Thyroid gland (tissue), 4 donors: ENCODE measurements around the gene RAI14. TPM values are rescaled to one million over a fixed set of nuclear protein-coding genes. Genes with fewer than 3 reads are reported as not detected.

Source experiments
- DNase-seq, 2 donors: peaks; one replicate each; pipeline ENCODE4 v3.0.0-alpha.2; 2019
- H3K27ac ChIP-seq, 3 donors: fragments of 200-600 bp; sonication (generic); 1 replicate in 2 of 3; 2 replicates in 1 of 3; pipeline ENCODE4 v1.5.1; 2016 to 2019; ENCODE audit warnings: mild to moderate bottlenecking in 1 of 3, moderate library complexity in 1 of 3
- H3K27me3 ChIP-seq: fragments of 200-600 bp; sonication (generic); one replicate; pipeline ENCODE4 v1.5.1; 2019
- H3K36me3 ChIP-seq, 2 donors: fragments of 200-600 bp; sonication (generic); one replicate each; pipeline ENCODE4 v1.5.1; 2016 to 2019
- H3K4me1 ChIP-seq, 2 donors: fragments of 200-600 bp; sonication (generic); one replicate each; pipeline ENCODE4 v1.5.1; 2017 to 2019
- H3K4me3 ChIP-seq, 3 donors: fragments of 200-600 bp; sonication (generic); replicated peaks in 1 of 3; 1 replicate in 2 of 3; 2 replicates in 1 of 3; pipeline ENCODE4 v1.5.1; 2016; ENCODE audit warnings: mild to moderate bottlenecking in 1 of 3
- H3K9me3 ChIP-seq: fragments of 200-600 bp; sonication (generic); one replicate; pipeline ENCODE4 v1.5.1; 2017
- POLR2A ChIP-seq, 2 donors: fragments of 450-650 bp; IDR thresholded peaks; one replicate each; pipeline ENCODE4 v1.6.1; 2017; ENCODE audit warnings: antibody characterized with exemption in 2 of 2, mild to moderate bottlenecking in 2 of 2, moderate library complexity in 1 of 2
- WGBS, 2 donors: methylation state at CpG; one replicate each; pipeline ENCODE4 v1.1.5; 2017; 5-methylcytosine and 5-hydroxymethylcytosine counted together
- intact Hi-C: fragments of 100-400 bp; cut with DNase I; formaldehyde crosslinking; loops from one replicate; pipeline ENCODE4 v1.15.1; 2023
- total RNA-seq, 4 donors: library from RNA; depleted of rRNA; stranded (reverse); fragments of >200 nt; gene quantifications; one replicate each; pipeline ENCODE4 v1.2.3, GENCODE V29; 2016
- TF ChIP-seq, protein P1 (sequence below), 6 experiments: fragments of 200-600 bp in 3 of 6; fragments of 450-650 bp in 3 of 6; sonication (generic) in 3 of 6; IDR thresholded peaks; one replicate each; pipeline ENCODE4 v1.5.1; 2016 to 2019; ENCODE audit warnings: antibody characterized with exemption in 6 of 6, mild to moderate bottlenecking in 2 of 6, inconsistent platforms in 1 of 6, moderate library complexity in 1 of 6

The RAI14 gene
- total RNA-seq, 4 donors from 2014 or later = 16.9 to 23.5 (median 20.8) TPM

DNA sequence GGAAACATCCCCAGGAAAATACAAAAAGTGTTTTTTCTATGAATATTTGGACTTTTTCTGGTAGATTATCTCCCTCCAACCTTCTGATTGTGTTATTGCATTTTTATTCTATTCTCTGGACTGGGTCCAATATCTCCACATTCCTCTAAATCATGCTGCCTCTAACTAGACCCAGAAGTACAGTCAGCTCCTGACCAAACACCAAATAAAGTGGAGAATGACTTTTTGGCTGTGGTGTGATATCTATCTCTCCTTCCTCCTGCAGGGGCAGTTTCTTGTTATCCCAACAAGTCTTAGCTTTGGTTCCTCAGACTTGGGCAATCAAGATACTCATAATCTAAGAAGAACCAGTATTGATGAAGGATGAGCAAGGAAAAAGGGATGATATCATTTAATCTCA, 3.2 kb upstream of the RAI14 start:
- Histone ChIP-seq H3K4me3 (no peak overlapping the region), H3K36me3 (no peaks in the 10 kb centered on the region), H3K9me3 (no peaks in the 10 kb centered on the region), H3K27me3 (no peaks in the 10 kb centered on the region), H3K27ac (no peak overlapping the region), H3K4me1 (peaks cover 11 to 16% of the 10 kb centered on the region in 2 donors)
- intact Hi-C loops = no loop called here
- DNase-seq = no peak
- TF ChIP-seq, protein P1, sequence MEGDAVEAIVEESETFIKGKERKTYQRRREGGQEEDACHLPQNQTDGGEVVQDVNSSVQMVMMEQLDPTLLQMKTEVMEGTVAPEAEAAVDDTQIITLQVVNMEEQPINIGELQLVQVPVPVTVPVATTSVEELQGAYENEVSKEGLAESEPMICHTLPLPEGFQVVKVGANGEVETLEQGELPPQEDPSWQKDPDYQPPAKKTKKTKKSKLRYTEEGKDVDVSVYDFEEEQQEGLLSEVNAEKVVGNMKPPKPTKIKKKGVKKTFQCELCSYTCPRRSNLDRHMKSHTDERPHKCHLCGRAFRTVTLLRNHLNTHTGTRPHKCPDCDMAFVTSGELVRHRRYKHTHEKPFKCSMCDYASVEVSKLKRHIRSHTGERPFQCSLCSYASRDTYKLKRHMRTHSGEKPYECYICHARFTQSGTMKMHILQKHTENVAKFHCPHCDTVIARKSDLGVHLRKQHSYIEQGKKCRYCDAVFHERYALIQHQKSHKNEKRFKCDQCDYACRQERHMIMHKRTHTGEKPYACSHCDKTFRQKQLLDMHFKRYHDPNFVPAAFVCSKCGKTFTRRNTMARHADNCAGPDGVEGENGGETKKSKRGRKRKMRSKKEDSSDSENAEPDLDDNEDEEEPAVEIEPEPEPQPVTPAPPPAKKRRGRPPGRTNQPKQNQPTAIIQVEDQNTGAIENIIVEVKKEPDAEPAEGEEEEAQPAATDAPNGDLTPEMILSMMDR (IDR thresholded peaks at IDR 0.05) = no peak
- TF ChIP-seq POLR2A (IDR thresholded peaks at IDR 0.05) = no peak

DNA sequence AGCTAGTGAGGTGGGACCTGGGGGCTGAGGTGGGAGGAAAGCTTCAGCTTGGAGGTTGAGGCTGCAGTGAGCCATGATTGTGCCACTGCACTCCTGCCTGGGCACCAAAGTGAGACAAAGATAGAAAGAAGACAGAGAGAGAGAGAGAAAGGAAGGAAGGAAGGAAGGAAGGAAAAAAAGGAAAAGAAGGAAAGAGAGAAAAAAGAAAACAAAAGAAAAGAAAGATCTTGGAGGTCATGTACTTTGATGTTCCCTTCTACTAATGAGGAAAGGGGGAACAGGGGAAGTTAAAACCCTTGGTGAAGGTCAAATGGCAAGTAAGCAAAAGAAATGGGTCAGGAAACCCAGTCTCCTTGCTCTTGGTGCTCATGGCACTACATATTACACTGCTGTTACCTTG, 2.4 kb upstream of the RAI14 start:
- Histone ChIP-seq H3K4me3 (no peak overlapping the region), H3K27me3 (no peaks in the 10 kb centered on the region), H3K9me3 (no peaks in the 10 kb centered on the region), H3K4me1 (peaks cover 13 to 17% of the 10 kb centered on the region in 2 donors), H3K27ac (no peak overlapping the region), H3K36me3 (no peaks in the 10 kb centered on the region)
- DNase-seq = no peak
- intact Hi-C loops = no loop called here
- TF ChIP-seq, protein P1 (IDR thresholded peaks at IDR 0.05) = no peak
- TF ChIP-seq POLR2A (IDR thresholded peaks at IDR 0.05) = no peak

DNA sequence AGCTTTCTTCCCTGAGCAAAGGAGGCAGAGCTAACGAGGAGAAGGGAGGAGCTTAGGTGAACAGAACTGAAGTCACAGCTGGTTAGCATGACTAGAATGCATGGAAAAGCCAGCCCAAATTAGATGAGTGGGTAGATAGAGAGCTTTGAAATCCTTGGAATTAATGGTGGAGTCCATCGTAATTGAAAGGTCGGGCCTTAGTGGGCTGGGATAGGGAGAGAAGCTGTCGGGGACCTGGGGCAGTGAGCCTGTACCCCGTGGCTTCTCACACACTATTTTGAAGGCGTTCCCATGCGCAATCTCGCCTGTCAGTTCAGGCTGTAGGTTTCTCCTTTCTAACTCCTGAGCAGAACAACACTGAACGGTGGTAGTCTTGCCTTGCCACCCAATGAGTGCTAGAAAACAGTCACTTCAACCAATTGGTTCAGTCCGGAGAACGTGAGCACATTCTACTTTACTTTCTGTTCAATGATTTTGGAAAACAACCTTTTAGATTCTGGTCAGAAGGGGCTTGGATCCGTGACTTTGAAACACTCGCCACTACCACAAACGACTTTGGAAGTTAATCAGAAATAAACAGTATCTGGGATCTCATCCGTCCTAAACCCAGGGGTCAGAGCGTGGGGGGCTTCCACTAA, 655 bp upstream of the RAI14 start:
- DNase-seq = peak; percentile 61 to 72
- Histone ChIP-seq H3K4me1 (peaks cover 13 to 17% of the 10 kb centered on the region in 2 donors), H3K4me3 (peak overlapping the region; percentile 81 to 96 (median 83)), H3K27ac (peak overlapping the region; percentile 96 to 98 (median 97)), H3K9me3 (no peaks in the 10 kb centered on the region), H3K27me3 (no peaks in the 10 kb centered on the region), H3K36me3 (no peaks in the 10 kb centered on the region)
- intact Hi-C loops = no loop called here
- TF ChIP-seq POLR2A (IDR thresholded peaks at IDR 0.05) = peak in 1 of 2 donors; percentile 81
- TF ChIP-seq, protein P1 (IDR thresholded peaks at IDR 0.05) = no peak
- WGBS, 2 donors = 0 to 3% methylated on average over 16 of the region's 16 CpGs

DNA sequence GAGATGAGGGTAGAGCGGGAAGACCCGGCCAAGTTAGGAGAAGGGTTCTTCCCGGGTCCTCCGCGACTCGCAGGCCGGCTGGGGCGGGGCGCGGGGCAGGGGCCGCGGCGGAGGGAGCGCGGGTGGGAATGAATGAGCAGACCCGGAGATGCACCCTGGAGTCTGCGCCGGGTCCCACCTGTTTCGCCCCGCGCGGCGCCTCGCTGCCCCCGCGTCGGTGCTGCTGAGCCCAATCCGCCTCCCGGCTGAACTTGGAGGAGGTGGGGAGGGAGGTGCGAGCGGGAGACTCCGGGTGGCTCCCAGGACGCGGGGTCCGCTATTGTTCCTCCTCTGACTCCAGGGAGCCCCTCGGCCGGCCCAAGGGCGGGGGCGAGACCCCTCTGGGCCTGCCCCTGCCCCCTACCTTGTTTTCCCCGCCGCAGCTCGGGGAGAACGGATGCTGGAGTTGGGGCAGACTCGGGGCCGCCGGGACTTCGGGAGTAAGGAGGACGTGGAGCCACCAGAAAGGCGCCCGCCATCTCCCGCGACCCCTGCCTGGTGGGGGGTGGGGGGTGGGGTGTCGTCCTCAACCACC, 659 bp downstream of the RAI14 start:
- TF ChIP-seq, protein P1 (IDR thresholded peaks at IDR 0.05) = no peak
- TF ChIP-seq POLR2A (IDR thresholded peaks at IDR 0.05) = no peak
- Histone ChIP-seq H3K9me3 (no peaks in the 10 kb centered on the region), H3K27ac (peak overlapping the region; percentile 96 to 98 (median 97)), H3K27me3 (no peaks in the 10 kb centered on the region), H3K4me1 (peaks cover 13 to 17% of the 10 kb centered on the region in 2 donors), H3K36me3 (no peaks in the 10 kb centered on the region), H3K4me3 (peak overlapping the region; percentile 57 to 96 (median 83))
- DNase-seq = peak; percentile 22 to 27
- intact Hi-C loops = no loop called here
- WGBS, 2 donors = 0 to 1% methylated on average over 7 to 16 of the region's 53 CpGs

DNA sequence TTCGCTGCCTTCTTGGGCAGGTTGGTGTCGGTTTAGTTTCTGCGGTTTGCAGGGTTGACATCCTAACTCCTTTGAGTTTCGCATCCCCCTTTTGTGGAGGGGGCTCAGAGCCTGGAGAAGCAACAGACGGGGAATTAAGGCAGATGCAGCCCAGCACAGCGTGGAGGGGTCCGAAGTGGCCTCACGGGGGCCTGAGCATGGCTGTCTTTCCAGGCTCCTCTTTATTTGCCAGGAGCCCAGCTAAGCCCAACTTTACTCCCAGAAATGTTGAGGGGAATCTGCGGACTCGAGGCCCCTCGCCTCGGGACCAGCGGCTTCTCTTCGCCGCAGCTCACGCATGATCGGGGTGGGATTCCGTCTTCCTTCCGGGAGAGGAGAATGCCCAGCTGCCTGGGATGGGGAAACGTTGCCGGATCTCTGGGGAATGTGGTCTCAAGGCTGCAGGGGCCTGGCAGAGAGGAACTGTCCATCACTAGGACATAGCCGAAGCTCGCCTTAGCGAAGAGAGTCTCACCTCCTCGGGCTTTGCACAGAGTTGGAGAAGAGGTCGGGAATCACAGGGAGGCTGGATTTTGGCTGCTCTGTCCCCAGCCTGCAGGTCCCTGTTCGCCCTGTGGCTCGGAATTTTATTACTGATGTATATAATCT, 1.3 kb downstream of the RAI14 start:
- Histone ChIP-seq H3K4me1 (peaks cover 13 to 17% of the 10 kb centered on the region in 2 donors), H3K4me3 (peak overlapping the region; percentile 57 to 96 (median 83)), H3K36me3 (no peaks in the 10 kb centered on the region), H3K27ac (peak overlapping the region in 2 of 3 donors; percentile 96 to 97), H3K27me3 (no peaks in the 10 kb centered on the region), H3K9me3 (no peaks in the 10 kb centered on the region)
- TF ChIP-seq, protein P1 (IDR thresholded peaks at IDR 0.05) = no peak
- TF ChIP-seq POLR2A (IDR thresholded peaks at IDR 0.05) = no peak
- 9 to 18% methylated on average over 16 to 24 of the region's 28 CpGs for WGBS, 2 donors
- DNase-seq = peak in 1 of 2 donors; percentile 5
- intact Hi-C loops = no loop called here
